Measurements from ENCODE around the gene C2CD5. TPM values are rescaled to one million over a fixed set of nuclear protein-coding genes. Genes with fewer than 3 reads are reported as not detected.
A peak's percentile ranks its signal among the peaks of the same experiment; 100 is the strongest.
"Not testable (repeated sequence)": the region's sequence is repeated elsewhere in the genome, so short reads cannot be mapped to it uniquely, and the experiment has no call there.

Gene C2CD5
- total RNA-seq, 1 donor from 2014 or later, result 49.5 TPM

- Mint-ChIP-seq H3K4me1 (ENCODE audit: unreplicated experiment) (no peaks in the 10 kb centered on the region), H3K27ac (no peak overlapping the region), H3K9me3 (no peaks in the 10 kb centered on the region), H3K36me3 (peaks cover 17% of the 10 kb centered on the region), H3K4me3 (no peak overlapping the region), H3K27me3 (no peaks in the 10 kb centered on the region)
- DNase-seq (ENCODE audit: extremely low spot score, unreplicated experiment), result no peak
- no peak for TF ChIP-seq CTCF (conservative IDR thresholded peaks at IDR 0.05)
Observed at GRCh38 chr12:22457085-22457484, 87.3 kb downstream of the C2CD5 start.

- H3K9me3 Mint-ChIP-seq, result no peaks in the 10 kb centered on the region
- no peaks in the 10 kb centered on the region for H3K4me1 Mint-ChIP-seq (ENCODE audit: unreplicated experiment)
- no peaks in the 10 kb centered on the region for H3K27me3 Mint-ChIP-seq
- H3K36me3 Mint-ChIP-seq, result peaks cover 26% of the 10 kb centered on the region
- no peak overlapping the region for H3K27ac Mint-ChIP-seq
- DNase-seq (ENCODE audit: extremely low spot score, unreplicated experiment), result no peak
- no peak for TF ChIP-seq CTCF (conservative IDR thresholded peaks at IDR 0.05)
- H3K4me3 Mint-ChIP-seq, result no peak overlapping the region
Observed at GRCh38 chr12:22453511-22453910, 90.8 kb downstream of the C2CD5 start.

- DNase-seq (ENCODE audit: extremely low spot score, unreplicated experiment), result no peak
- H3K4me1 Mint-ChIP-seq (ENCODE audit: unreplicated experiment), result no peaks in the 10 kb centered on the region
- H3K36me3 Mint-ChIP-seq, result peaks cover 17% of the 10 kb centered on the region
- no peaks in the 10 kb centered on the region for H3K9me3 Mint-ChIP-seq
- no peak overlapping the region for H3K27ac Mint-ChIP-seq
- H3K27me3 Mint-ChIP-seq, result peaks cover 4% of the 10 kb centered on the region
- H3K4me3 Mint-ChIP-seq, result no peak overlapping the region
- no peak for TF ChIP-seq CTCF (conservative IDR thresholded peaks at IDR 0.05)
Observed at GRCh38 chr12:22447223-22447622, 97.1 kb downstream of the C2CD5 start.

GRCh38 chr12:22444317-22444665, 100.1 kb downstream of the C2CD5 start:
- not testable (repeated sequence) for H3K9me3 Mint-ChIP-seq, H3K27ac Mint-ChIP-seq, H3K4me3 Mint-ChIP-seq

GRCh38 chr12:22443379-22444316, 100.7 kb downstream of the C2CD5 start:
- H3K4me1 Mint-ChIP-seq (ENCODE audit: unreplicated experiment), result no peaks in the 10 kb centered on the region
- H3K27ac Mint-ChIP-seq, result no peak overlapping the region
- peak; percentile 73 for DNase-seq (ENCODE audit: extremely low spot score, unreplicated experiment)
- no peaks in the 10 kb centered on the region for H3K9me3 Mint-ChIP-seq
- H3K27me3 Mint-ChIP-seq, result peaks cover 28% of the 10 kb centered on the region
- TF ChIP-seq CTCF (conservative IDR thresholded peaks at IDR 0.05), result peak; percentile 88
- no peak overlapping the region for H3K4me3 Mint-ChIP-seq
- H3K36me3 Mint-ChIP-seq, result peaks cover 3% of the 10 kb centered on the region

More at GRCh38 chr12:22444317-22444665, 100.1 kb downstream of the C2CD5 start:
- DNase-seq (ENCODE audit: extremely low spot score, unreplicated experiment); H3K4me1 Mint-ChIP-seq (ENCODE audit: unreplicated experiment); H3K36me3 Mint-ChIP-seq: not testable (repeated sequence)
- H3K27me3 Mint-ChIP-seq, result peaks cover 28% of the 10 kb centered on the region

- H3K4me3 Mint-ChIP-seq, result no peak overlapping the region
- H3K36me3 Mint-ChIP-seq, result no peaks in the 10 kb centered on the region
- DNase-seq (ENCODE audit: extremely low spot score, unreplicated experiment), result no peak
- no peak overlapping the region for H3K27ac Mint-ChIP-seq
- no peak for TF ChIP-seq CTCF (conservative IDR thresholded peaks at IDR 0.05)
- H3K4me1 Mint-ChIP-seq (ENCODE audit: unreplicated experiment), result no peaks in the 10 kb centered on the region
- peaks cover 32% of the 10 kb centered on the region for H3K27me3 Mint-ChIP-seq
- H3K9me3 Mint-ChIP-seq, result no peaks in the 10 kb centered on the region
Observed at GRCh38 chr12:22437031-22437806, 107.1 kb downstream of the C2CD5 start.
